GM19035 (cell line): Measurements from ENCODE around the gene MRPS18A.
A peak's percentile ranks its signal among the peaks of the same experiment; 100 is the strongest.
"Not testable (repeated sequence)": the region's sequence is repeated elsewhere in the genome, so short reads cannot be mapped to it uniquely, and the experiment has no call there.

Source experiments
- ATAC-seq: cut with Tn5 transposase; IDR thresholded peaks from one replicate; pipeline ENCODE4 v1.9.1; 2021; ENCODE audit not compliant: unreplicated experiment

MRPS18A gene

GRCh38 chr6:43717822-43718221 lies 30.2 kb upstream of the MRPS18A start:
- no peak for ATAC-seq

DNA sequence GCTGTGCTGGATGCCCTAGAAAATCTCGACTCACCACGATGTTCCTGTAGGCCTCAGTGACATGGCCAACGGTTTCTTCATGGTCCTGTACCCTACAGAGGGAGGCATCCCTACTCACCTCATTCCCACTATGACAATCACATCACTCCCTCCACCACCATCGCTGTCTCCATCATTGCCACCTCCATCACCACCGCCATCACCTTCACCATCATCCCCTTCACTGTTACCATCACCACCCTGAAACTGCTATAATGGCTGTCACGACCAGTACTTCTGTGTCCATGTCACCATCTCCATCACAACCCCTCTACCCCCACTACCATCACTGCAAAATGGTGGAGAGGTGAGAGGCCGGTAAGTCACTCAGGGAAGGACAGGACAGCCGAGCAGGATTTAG lies 29.8 kb upstream of the MRPS18A start:
- ATAC-seq: no peak

DNA sequence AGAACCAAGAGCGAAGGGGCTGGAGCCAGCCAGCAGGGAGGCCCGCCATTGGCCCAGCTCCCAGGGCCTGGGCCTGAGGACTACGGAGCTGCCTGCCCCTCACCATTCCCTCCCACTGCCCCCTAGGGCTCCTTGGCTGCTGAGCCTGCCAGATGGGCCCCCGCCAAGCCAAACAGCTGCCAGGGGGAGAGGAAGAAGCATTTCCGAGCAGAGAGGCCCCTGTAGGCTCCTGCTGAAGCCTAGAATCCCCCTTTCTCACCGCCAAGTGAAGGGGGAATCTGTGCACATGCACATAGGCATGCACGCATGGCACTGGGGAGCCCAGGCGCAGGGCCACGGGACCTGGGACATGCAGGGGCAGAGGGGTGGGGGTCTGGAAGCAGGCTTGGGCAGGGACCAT lies 28.5 kb upstream of the MRPS18A start:
- no peak for ATAC-seq

GRCh38 chr6:43715056-43715788 lies 27.6 kb upstream of the MRPS18A start:
- ATAC-seq: peak; percentile 81

- ATAC-seq: peak; percentile 13
These were observed 26.9 kb upstream of the MRPS18A start for GRCh38 chr6:43714311-43715055.

DNA sequence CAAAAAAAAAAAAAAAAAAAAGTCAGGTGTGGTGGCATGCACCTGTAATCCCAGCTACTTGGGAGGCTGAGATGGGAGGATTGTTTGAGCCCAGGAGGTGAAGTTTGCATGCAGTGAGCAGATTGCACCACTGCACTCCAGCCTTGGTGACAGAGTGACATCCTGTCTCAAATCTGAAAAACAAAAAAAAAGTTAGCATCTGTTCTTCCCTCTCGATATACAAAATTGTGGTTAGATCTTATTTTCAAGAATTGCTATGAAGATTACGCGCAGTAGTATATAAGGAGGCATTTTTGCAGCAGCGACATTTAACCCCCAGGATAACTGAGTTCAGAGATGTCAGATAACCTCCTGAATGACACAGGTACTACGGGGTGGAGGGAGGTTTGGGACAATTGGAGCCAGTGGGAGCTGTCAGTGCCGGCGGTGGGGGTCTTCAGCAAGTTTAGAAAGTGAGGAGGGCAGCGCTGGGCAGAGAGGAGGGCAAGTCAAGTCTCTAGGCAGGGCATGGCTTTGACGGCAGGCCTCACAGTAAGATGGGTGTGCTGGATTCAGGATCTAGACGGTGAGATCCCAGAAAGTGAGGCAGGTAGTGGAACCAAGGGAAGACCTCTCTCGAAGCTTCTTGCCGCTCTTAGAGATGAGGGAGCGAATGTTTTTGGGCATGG lies 26.2 kb upstream of the MRPS18A start:
- ATAC-seq: no peak

DNA sequence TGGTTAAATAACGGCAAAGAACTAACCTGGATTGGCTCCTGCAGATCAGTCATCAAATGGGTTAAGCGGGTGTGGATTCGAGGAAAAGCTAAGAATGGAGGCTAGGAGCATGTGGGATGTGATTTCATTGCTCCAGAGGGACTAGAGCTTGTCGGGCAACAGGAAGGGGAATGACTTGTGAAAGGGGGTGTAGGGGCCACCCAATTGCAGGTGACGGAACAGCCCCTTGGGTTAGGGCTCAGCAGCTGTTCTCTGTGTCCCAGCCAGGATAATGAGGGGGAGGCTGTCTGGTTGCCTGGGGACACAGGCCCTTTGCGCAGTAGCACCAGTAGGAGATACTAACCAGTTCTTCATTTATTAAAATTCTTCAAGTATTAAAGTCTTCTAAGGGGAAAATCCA lies 25.0 kb upstream of the MRPS18A start:
- ATAC-seq: no peak

- ATAC-seq: no peak
These were observed 23.0 kb upstream of the MRPS18A start for GRCh38 chr6:43710576-43710975.

- ATAC-seq: no peak
These were observed 22.2 kb upstream of the MRPS18A start for GRCh38 chr6:43709654-43710303.

DNA sequence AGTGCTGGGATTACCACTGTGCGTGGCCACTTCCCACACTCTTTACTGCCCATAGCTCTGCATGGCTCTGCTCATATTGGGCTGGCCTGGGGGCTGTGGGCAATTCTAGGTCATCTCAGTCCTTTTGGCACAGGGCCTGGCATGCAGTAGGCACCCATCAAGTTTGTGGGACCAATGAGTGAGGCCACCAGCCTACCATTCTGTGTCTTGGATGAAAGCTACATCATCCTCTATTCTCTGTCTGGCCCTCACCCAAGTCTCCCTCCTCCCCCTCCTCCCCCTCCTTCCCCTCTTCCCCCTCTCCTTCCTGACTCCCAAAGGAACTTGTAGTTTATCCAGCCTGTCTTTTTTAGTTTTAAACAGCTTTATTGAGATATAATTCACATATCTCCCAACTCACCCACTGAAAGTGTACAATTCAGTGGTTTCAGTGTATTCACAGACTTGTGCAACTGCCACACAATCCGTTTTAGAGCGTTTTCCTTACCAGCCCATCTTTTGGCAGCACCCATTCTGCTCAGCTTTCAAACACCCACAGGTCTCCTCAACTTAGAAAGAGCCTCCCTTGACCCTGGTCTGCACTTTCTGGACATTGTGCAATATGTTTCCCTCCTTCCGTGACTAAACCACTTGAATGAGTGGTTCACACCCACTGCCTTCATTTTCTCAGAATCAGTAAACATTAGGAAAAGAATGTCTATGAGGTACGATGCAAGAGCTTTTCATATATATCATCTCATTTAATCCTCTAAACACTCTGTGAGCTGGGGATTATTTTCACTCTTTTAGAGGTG lies 21.5 kb upstream of the MRPS18A start:
- no peak for ATAC-seq

DNA sequence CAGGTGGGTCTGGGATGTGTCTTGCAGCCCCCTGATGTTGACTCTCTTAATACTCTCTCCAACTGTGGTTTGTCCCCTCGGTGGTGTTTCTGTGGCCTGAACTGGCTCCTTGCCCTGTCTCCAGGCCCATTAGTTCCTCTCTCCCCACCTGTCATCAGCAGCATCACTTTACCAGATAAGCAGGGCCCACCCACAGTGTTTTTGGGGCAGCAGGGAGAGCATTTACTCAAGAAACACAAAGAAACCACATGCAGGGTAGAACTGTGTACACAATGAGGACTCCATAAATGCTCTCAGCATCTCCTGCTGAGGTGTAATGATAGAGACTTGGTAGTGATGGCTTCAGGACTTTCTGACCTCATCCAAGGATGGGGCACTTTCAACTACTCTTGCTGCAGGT lies 20.2 kb upstream of the MRPS18A start:
- ATAC-seq: no peak

DNA sequence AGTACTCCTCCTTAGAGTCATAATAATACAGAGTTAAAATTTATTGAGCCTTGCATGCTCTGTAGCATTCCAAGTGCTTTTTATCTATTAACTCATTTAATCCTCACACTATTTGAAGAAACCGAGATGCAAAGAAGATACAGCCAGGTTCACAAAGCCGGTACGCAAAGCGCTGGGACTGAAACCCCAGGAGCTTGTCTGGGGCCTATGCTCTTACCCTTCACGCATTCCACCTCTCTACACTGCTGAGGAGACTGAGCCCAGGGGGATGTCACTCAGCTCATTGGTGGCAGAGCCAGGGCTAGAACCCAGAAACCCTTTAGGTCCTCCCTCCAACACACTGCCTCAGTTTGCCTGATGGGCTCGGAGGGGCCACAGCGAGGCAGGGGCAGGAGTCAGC lies 19.7 kb upstream of the MRPS18A start:
- no peak for ATAC-seq

GRCh38 chr6:43706788-43707187 lies 19.2 kb upstream of the MRPS18A start:
- no peak for ATAC-seq

GRCh38 chr6:43705996-43706395 lies 18.4 kb upstream of the MRPS18A start:
- no peak for ATAC-seq

GRCh38 chr6:43703512-43704429 lies 16.2 kb upstream of the MRPS18A start:
- no peak for ATAC-seq

GRCh38 chr6:43702534-43703440 lies 15.2 kb upstream of the MRPS18A start:
- ATAC-seq: no peak

DNA sequence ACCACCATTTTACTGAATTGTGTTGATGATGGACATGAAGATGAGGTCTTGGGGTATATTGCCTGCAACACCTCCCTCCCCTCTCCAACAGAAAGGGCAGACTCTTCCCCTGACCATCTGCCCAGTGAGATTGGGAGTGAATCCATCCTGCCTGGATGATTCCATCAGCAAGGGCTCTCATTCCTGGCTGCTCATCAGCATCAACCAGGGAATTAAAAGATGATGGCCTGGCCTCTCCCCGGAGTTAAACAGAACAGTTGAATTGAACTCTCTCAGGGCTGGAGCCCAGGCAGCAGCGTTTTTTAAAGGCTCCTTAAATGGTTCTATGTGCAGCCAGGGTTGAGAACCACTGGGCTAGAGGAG lies 14.6 kb upstream of the MRPS18A start:
- no peak for ATAC-seq

GRCh38 chr6:43700939-43701560 lies 13.5 kb upstream of the MRPS18A start:
- ATAC-seq: not testable (repeated sequence)
